Bone marrow (tissue), 2 donors: ENCODE results near the gene DOCK3.
"Not testable (repeated sequence)": the region's sequence is repeated elsewhere in the genome, so short reads cannot be mapped to it uniquely, and the experiment has no call there.

Experiments used
- DNase-seq, 2 donors: peaks; one replicate each; lab custom pipeline; 2025; lab: John Stamatoyannopoulos, UW

Gene DOCK3

DNA sequence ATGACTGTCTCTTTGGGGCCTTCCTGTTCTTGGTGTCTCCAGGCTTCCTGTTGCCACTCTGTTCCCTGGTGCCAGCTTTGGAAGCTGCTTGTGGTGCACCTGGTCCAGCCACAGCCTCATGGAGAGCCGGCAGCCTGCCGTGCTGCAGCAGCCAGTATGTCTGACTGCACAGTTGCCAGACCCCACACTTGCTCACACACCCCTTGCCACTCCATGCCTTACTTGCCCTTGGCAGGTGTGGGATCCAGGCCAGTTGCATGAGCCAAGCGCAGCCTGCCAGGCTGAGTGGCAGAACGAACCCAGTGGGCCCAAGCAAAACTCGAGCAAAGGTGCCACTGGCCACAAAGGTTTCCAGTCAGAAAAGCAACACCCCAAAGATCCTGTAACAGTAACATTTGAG, 309.2 kb downstream of the DOCK3 start:
- no peak for DNase-seq

DNA sequence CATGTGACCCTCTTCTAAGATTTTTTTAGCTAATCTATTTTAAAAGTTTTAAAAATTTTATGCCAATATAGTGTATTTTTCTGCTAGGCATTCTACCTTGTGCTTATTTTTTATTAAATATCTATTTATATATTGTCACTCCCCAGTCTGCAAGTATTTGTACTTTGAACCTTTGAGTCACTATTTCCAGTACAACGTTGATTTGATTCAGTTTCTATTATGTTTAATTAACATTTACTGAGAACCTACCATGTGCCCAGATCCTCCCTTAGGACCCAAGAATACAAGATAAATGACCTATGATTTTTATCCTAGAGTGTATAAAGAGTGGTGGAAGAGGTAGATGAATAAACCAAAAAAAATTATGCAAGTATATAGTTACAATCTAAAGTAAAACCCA, 311.2 kb downstream of the DOCK3 start:
- DNase-seq: no peak

DNA sequence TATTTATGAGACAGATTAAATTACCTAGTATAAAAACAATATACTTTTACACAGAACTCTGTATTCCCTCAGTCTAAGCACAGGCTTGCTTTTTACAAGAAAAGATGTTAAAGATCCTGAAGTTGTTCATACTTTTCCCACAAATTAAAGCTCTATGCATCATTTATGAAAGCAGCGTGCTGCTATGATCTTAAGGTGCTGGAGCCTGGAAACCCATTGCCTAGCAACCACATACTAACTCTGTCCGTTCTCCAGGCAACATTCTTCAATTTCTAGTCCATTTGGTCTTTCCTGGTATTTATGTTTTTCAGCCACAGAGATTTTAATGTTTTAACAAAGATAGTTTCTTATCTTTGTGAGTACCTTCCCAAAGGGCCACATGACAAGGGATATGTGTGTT, 312.0 kb downstream of the DOCK3 start:
- no peak for DNase-seq

DNA sequence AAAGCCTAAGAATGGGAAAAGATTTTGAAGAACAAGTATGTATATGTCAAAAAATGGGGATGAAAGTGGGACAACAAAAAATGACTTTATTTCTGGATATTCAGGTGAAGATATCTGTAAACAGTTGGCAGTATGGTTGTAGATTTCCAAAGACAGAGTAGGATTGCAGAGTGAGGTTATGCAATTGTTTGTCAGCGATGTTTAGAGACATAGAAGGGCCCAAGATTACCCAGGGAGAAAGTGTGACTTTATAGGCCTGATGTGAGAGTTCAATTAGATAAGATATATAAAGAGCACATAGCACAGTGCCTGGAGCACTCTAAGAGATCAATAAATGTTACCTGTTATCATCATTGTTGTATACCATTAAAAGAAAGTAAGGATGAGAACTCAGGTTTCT, 319.8 kb downstream of the DOCK3 start:
- no peak for DNase-seq

DNA sequence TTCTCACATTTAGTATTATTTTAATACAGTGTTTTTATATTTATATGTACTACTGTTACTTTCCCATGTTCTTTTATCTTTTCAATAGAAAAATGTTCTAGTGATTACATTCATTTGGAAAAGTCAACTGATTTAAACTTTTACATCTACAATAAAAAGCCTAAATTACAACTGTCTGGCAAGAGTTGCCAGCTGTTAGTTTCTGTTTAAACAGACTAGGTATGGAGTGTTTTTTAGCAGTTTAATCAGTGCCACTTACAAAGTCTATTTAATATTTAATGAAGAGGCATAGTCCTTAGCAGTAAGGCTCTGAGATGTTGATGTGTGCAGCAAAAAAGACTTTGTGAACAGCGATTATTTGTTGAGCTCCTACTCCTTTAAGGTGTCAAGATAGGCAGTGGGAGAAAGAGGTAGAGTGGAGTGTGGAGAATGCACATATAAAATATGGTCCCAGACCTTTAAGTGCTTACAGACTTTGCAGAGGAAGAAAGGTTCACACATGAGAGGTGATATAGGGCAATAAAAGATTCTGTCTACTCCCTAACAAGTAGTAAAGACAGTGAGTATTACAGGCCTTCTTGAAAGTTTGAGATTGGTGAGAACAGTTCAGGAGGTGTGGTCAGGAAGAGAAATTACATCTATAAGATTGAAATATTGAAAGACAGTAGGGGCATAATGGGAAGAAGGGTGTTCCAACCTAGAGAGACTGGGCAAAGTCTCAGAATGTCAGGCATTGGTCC, 320.5 kb downstream of the DOCK3 start:
- no peak for DNase-seq

DNA sequence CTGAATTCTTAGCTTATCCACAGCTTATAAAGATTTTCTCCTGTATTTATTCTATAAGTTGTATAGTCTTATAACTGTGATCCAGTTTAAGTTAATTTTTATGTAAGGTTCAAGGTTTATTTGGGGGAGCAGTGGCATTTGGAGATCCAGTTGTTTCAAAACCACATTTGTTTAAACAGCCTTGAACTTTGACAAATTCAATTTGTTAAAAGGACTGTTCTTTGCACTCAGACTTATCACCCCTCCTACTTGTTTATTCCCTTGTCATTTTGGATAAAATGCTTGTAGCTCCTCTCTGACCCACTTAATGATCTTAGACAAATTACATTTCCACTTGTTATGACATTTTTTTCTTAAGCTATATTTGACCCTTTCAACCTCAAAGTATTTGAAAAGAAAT, 327.8 kb downstream of the DOCK3 start:
- no peak for DNase-seq

DNA sequence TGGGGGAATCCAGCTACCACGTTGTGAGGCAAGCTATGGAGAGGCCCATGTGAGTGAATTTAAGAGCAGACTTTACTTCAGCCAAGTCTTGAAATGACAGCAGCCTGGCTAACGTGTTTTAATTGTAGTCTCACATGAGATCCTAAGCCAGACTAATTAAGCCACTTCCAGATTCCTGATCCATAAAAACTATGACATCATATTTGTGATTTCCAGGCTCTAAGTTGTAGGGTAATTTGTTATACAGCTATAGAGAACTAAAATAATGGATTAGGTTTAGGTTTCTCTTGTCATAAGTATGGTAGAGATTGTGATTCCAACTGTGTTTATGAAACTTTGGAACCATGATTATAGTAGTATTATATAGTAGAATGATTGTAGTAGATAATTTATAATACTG, 329.5 kb downstream of the DOCK3 start:
- DNase-seq: no peak

DNA sequence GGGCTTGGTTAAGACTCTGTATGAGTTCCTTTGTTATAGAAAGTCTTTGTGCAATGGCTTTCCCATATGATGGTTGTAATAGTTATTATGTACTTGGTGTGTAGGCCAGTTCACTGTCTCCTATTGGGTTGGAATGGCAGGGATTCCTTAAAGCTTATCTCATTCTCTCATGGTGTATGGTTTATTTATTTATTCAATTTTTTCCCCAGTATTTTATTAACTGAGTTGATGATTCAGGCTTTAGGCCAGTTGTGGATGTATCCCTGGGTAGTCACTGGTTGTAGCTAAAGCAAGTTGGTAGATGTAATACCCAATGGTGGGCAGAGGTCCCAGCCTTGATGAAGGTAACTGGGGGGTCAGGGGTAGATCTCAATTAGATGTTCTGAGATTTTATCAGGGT, 349.4 kb downstream of the DOCK3 start:
- DNase-seq: no peak

DNA sequence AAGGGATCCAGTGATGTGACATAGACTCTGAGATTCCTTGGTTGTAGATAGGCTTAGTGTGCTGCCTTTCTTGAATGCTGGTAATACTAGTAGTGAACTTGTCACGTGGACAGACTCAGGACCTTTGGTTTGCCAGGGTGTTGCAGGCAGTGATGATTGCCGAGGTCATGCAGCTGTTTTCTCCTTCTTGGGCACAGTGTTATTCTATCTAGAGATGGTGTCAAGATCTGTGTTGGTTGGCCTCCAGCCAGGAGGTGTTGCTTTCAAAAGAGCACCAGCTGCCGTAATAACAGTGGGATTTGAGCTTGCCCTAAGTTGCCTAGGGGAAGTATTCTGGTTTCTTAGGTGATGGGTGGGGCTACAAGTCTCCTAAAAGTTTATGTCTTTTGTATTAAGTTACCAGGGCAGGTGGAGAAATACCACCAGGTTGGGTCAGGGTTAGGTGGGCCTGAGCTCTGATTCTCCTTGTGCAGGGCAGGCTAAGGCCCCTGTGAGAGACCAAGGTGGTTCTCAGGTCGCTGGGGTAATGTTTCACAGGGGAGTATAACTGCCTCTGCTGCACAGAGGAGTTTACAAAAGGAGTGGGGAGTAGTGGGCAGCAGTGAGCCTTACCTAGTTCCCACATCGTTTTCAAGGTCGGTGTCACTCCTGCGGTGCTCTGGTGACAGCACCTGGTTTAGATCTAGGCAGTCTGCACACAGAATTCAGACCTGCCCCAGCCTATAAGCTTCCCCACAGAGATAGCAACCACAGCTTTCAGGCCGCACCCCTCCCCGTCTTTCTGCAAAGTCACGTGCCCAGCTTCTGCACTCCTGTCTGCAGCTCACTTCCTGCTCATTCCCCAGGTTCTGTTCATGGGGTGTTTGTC, 350.3 kb downstream of the DOCK3 start:
- DNase-seq: no peak

DNA sequence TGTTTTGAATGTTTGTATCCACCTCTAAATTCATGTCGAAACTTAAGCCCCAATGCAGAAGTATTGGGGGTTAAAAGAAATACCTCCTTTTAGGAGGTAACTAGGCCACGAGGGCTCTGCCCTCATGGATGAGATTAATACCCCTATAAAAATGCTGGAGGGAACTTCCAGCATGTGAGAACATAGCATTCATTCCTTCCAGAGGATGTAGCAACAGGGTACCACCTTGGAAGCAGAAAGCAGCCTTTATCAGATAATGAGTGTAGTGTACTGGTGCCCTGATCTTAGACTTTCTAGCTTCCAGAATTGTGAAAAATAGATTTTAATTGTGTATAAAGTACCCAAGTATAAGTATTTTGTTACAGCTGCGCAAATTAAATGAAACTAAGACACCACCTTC, 356.9 kb downstream of the DOCK3 start:
- no peak for DNase-seq

DNA sequence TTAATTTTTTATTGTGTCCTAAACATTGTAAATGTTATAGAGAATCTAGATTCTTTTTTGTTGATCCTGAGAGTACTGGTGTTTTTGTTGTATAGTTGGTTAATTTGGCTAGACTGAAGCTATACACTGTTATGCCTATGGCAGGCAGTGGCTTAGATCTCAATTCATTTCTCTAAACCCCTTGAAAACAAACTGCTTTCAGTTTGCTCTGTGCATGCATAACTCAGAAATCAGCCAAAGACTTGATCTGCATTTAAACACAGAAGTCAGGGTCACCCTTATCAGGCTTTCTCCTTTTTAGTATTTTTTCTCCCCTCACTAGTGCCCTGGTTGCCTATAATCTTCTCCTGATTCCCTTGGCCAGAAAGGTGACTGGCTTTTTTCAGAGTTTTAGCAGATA, 360.9 kb downstream of the DOCK3 start:
- DNase-seq: no peak

DNA sequence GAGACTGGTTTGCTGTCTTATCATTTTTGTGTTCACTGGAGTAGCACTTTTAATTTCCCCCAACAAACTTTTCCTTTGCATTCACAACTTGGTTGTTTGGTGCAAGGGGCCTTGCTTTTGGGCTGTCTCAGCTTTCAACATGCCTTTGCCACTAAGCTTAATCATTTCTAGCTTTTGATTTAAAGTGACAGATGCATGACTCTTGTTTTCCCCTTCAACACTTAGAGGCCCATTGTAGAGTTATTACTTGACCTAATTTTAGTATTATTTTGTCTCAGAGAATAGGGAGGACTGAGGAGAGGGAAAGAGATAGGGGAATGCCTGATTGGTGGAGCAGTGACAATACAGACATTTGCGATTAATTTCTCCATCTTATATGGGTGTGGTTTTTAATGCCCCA, 370.3 kb downstream of the DOCK3 start:
- no peak for DNase-seq

DNA sequence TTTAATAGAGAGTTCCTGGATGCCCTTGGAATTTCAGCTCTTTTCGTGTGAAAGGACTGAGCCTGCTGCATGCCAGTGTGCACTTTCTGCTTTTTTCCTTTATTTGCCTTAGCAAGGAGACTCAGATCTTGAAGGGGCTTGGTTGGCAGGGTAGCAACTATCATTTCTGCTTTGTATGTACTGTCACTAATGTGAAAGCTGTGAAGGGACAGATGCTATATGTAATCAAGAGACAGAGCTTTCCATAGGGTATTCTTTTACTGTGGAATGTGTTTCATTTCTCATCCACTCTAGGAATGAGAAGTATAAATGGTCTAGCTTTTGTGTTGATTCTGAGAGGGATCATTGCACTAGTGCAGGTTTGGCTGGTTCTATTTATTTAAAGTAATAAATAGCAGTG, 377.8 kb downstream of the DOCK3 start:
- no peak for DNase-seq

DNA sequence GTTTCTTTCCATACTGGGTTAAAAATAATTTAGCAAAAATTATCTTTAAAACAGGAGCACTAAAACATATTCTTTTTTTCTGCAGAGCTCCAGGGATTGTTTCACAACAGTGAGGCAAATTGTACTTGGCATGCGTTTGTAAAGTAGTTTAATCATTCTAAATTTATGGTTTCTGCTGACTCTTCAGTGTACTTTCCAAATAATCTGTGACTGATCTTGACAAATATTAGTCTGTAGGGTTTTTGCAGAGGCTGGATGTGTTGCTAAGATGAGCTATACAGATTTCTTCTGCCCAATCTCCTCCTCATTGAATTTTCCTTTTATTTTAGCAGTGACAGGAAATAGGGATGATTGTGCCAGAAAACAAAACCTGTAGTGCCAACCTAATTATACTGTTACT, 382.4 kb downstream of the DOCK3 start:
- DNase-seq: no peak

DNA sequence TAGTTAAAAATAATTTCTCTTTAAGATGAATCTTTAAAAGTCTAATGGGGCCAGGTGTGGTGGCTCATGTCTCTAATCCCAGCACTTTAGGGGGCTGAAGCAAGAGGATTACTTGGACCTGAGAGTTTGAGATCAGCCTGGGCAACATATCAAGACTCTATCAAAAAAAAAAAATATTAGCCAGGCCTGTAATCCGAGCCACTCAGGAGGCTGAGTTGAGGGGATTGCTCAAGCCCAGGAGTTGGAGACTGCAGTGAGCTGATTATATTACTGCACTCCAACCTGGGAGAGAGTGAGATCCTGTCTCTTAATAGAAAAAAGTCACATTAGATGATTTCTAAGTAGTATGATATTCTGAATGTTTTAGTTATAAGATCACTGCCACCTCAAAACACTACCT, 388.3 kb downstream of the DOCK3 start:
- DNase-seq: no peak

DNA sequence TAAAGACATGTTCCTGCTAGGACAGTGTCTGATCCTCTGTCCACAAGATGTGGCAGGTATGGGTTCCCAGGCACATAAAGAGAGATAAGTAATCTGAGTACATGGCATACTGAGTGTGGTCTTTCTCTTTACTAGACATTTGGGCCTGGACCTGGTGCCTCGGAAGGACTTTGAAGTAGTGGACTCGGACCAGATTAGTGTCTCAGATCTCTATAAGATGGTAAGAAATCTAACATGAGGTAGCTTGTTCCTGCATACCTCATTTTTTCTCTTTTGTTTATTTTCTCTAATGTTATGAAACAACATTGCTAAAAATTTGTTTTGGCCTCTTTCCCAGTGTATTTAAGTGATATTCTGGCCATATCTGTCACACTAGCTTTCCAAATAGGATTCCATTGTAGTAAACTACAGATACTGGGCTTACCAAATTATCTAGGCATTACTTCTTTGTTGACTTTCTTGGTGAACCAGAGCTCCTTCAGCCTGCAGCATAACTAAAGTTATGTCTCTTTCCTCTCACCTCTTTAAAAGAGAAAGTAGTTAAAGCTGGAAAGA, 400.6 kb downstream of the DOCK3 start:
- DNase-seq: no peak

DNA sequence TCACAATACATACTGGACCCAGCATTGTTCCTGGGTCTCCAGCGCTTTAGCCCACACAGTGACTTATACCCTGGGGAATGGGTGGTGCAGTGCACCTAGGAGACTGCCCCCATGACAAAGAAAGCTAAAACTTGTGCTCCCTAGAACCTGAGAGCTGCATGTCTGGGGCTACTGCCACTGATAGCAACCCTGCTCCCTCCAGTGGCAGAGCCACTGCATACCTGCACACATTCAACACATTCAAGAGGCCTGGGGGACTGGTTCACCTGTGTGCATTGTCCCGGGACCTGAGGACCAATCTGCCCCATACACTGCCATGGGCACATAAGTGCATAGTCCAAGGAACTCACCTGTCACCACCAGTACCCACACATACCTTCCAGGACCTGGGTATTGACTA, 407.6 kb downstream of the DOCK3 start:
- DNase-seq: no peak

DNA sequence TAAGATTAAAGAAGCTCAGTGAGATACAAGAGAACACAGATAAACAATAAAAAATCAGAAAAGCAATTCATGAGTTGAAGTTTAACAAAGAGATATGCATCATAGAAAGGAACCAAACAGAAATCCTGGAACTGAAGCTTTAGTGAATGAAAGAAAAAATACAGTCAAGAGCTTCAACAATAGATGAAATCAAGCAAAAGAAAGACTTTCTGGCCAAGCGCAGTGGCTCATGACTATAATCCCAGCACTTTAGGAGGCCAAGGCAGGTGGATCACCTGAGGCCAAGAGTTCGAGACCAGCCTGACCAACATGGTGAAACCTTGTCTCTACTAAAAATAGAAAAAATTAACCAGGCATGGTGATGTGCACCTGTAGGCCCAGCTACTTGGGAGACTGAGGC, 408.8 kb downstream of the DOCK3 start:
- no peak for DNase-seq

DNA sequence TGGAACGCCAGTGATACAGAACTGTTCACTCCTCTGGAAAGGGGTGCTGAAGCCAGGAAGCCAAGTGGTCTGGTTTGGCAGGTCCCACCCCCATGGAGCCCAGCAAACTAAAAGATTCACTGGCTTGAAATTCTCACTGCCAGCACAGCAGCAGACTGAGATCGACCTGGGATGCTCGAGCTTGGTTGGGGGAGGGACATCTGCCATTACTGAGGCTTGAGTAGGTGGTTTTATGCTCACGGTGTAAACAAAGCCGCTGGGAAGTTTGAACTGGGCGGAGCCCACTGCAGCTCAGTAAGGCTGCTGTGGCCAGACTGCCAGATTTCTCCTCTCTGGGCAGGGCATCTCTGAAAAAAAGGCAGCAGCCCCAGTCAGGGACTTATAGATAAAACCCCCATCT, 417.4 kb downstream of the DOCK3 start:
- DNase-seq: not testable (repeated sequence)

DNA sequence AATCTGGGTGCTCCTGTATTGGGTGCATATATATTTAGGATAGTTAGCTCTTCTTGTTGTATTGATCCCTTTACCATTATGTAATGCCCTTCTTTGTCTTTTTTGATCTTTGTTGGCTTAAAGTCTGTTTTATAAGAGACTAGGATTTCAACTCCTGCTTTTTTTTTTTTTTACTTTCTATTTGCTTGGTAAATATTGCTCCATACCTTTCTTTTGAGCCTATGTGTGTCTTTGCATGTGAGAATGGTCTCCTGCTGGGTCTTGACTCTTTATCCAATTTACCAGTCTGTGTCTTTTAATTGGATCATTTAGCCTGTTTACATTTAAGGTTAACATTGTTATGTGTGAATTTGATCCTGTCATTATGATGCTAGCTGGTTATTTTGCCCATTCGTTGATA, 420.1 kb downstream of the DOCK3 start:
- not testable (repeated sequence) for DNase-seq

DNA sequence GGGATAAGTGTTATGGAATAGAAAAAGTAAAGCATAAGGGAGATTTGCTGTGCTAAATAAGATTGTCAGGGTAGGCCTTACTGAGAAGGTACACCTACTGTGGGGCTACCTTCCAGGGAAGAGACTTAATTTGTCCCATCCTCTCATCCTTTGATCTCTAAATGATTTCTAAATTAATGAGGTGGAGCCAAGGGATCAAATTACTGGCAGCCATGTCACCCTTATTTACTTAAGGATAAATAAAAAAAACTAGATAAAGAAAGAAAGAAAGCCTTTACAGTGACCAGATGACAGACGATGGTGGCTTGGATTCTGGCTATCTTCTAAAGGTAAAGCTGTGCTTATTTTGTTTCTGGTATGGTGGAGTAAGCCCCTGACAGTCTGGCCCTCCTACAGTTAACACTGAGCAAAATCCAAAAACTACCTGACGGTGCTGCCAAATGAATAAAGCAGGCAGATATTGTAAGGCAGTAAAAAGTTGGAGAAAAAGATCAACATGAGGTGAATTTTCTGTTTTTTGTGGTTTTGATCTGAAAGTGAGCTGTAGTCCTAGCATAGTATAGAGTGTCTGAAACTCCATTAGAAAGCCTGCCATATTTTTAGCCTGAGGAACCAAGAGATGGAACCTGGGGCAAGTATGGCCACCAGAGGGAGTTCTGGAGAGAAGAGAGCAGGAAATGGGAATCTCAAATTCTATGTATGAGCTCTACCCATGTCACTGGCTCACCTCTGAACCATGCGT, 425.2 kb downstream of the DOCK3 start:
- DNase-seq: peak in 1 of 2 donors; percentile 12

DNA sequence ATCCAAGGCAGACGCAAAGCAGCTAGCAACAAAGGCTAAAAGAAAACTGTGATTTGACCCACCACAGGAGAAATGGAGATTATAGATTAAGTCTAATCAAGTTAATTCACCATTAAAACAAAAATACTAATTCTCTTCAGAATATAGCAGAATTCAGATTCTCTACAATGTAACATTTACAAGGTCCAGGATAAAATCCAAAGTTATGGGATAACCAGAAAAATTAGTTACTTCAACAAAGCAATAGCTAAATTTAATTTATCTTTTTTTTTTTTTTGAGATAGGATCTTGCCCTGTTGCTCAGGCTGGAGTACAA, 425.8 kb downstream of the DOCK3 start:
- DNase-seq: no peak

DNA sequence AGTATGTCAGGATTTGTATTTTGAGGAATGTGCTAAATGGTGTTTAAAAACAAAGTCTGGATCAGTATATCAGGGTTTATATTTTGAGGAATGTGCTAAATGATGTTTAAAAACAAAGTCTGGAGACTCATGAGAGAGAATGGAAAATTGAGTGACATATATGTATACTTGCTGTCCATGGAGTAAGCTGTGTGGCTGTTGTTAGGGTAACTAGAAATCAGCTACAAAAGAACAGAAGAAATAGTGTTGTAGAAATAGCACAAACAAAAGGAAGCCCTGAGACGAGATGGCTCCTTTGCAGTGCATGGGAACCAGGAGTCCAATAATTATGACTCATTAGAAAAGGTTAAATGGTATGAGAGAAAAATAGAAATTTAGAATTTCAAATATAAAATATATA, 427.7 kb downstream of the DOCK3 start:
- no peak for DNase-seq
